ENCODE measurements around the gene LGR5.

Gene LGR5

GRCh38 chr12:71439613-71440344 lies at the start of gene LGR5:
LGR5 (plus strand) TSS chr12:71439798; CDS start chr12:71440081, 283 bp downstream.
- peak within 1 kb of the TSS; percentile 58 for H3K4me3 ChIP-seq (ENCODE audit: low read depth, low read length)

- no peak overlapping the region for H3K4me3 ChIP-seq (ENCODE audit: low read depth, low read length)
Observed at GRCh38 chr12:71392521-71393145, 47.0 kb upstream of the LGR5 start.

GRCh38 chr12:71393625-71394024 lies 46.0 kb upstream of the LGR5 start:
- no peak overlapping the region for H3K4me3 ChIP-seq (ENCODE audit: low read depth, low read length)

GRCh38 chr12:71397433-71397954 lies 42.1 kb upstream of the LGR5 start:
- no peak overlapping the region for H3K4me3 ChIP-seq (ENCODE audit: low read depth, low read length)

GRCh38 chr12:71399197-71399596 lies 40.4 kb upstream of the LGR5 start:
- no peak overlapping the region for H3K4me3 ChIP-seq (ENCODE audit: low read depth, low read length)

GRCh38 chr12:71400481-71400880 lies 39.1 kb upstream of the LGR5 start:
- no peak overlapping the region for H3K4me3 ChIP-seq (ENCODE audit: low read depth, low read length)

GRCh38 chr12:71405884-71406283 lies 33.7 kb upstream of the LGR5 start:
- no peak overlapping the region for H3K4me3 ChIP-seq (ENCODE audit: low read depth, low read length)

GRCh38 chr12:71407732-71408131 lies 31.9 kb upstream of the LGR5 start:
- no peak overlapping the region for H3K4me3 ChIP-seq (ENCODE audit: low read depth, low read length)

- no peak overlapping the region for H3K4me3 ChIP-seq (ENCODE audit: low read depth, low read length)
Observed at GRCh38 chr12:71410844-71411243, 28.8 kb upstream of the LGR5 start.

- no peak overlapping the region for H3K4me3 ChIP-seq (ENCODE audit: low read depth, low read length)
Observed at GRCh38 chr12:71411635-71412034, 28.0 kb upstream of the LGR5 start.

- no peak overlapping the region for H3K4me3 ChIP-seq (ENCODE audit: low read depth, low read length)
Observed at GRCh38 chr12:71415336-71416231, 24.0 kb upstream of the LGR5 start.

GRCh38 chr12:71417181-71417580 lies 22.4 kb upstream of the LGR5 start:
- no peak overlapping the region for H3K4me3 ChIP-seq (ENCODE audit: low read depth, low read length)

GRCh38 chr12:71420775-71421406 lies 18.7 kb upstream of the LGR5 start:
- no peak overlapping the region for H3K4me3 ChIP-seq (ENCODE audit: low read depth, low read length)

- H3K4me3 ChIP-seq (ENCODE audit: low read depth, low read length): no peak overlapping the region
Observed at GRCh38 chr12:71425568-71426299, 13.9 kb upstream of the LGR5 start.

GRCh38 chr12:71426300-71427047 lies 13.1 kb upstream of the LGR5 start:
- no peak overlapping the region for H3K4me3 ChIP-seq (ENCODE audit: low read depth, low read length)

GRCh38 chr12:71430756-71431155 lies 8.8 kb upstream of the LGR5 start:
- no peak overlapping the region for H3K4me3 ChIP-seq (ENCODE audit: low read depth, low read length)

GRCh38 chr12:71431991-71432390 lies 7.6 kb upstream of the LGR5 start:
- no peak overlapping the region for H3K4me3 ChIP-seq (ENCODE audit: low read depth, low read length)

- no peak overlapping the region for H3K4me3 ChIP-seq (ENCODE audit: low read depth, low read length)
Observed at GRCh38 chr12:71432936-71433335, 6.7 kb upstream of the LGR5 start.

- no peak overlapping the region for H3K4me3 ChIP-seq (ENCODE audit: low read depth, low read length)
Observed at GRCh38 chr12:71436696-71437095, 2.9 kb upstream of the LGR5 start.
